K562 (cell line): Measurements from ENCODE around the gene RPS6KL1. TPM values are rescaled to one million over a fixed set of nuclear protein-coding genes. Genes with fewer than 3 reads are reported as not detected.

ENCODE experiments used
- ATAC-seq: fragments of 200-7000 bp; cut with Tn5 transposase; 3 replicates; pipeline ENCODE4 v1.9.1; 2020; ENCODE audit warnings: moderate library complexity
- BruUV-seq: library from RNA; stranded (reverse); fragments of 400-500 nt; replicated peaks from 2 replicates; lab custom pipeline; 2021; lab: Mats Ljungman, UMichigan
- CTCF ChIA-PET: fragments of 300-600 bp; formaldehyde crosslinking; extraction: SDS; loops from one replicate; lab custom pipeline; 2021; ENCODE audit warnings: low intra/inter-chr PET ratio; lab: Yijun Ruan, JAX
- POLR2A ChIA-PET: fragments of 300-600, 350-650 bp; sonication (Branson Sonifier 250); formaldehyde crosslinking; extraction: SDS; loops from one replicate; lab custom pipeline; 2021; ENCODE audit warnings: antibody characterized with exemption, inconsistent platforms; lab: Yijun Ruan, JAX
- DNase-seq, 4 experiments: peaks; one replicate each; pipeline versions ENCODE4 v3.0.0 to v3.0.0-alpha.2; 2011 to 2018; ENCODE audit warnings: low spot score in 3 of 4, mixed read lengths in 3 of 4; ENCODE audit errors: extremely low read depth in 1 of 4
- FAIRE-seq: peaks from 2 replicates; lab custom pipeline; 2011; peaks lifted over from hg19 to GRCh38; lab: Jason Lieb, UNC
- H2AFZ ChIP-seq: 2 replicates; pipeline ENCODE4 v1.6.0; 2011; ENCODE audit warnings: low read depth, low read length, control low read depth, inconsistent platforms
- H3K27ac ChIP-seq: fragments of 200-600 bp; 3 replicates; pipeline ENCODE4 v1.8.0; 2011; ENCODE audit warnings: low read depth, mild to moderate bottlenecking, control low read depth, inconsistent platforms, low read length, moderate library complexity, mixed read lengths; ENCODE audit errors: extremely low read depth
- H3K27me3 ChIP-seq, 2 experiments: fragments of 300-600 bp in 1 of 2; 2 replicates in 1 of 2; 3 replicates in 1 of 2; pipeline versions ENCODE4 v1.6.0 to v1.8.0; 2011; ENCODE audit warnings: inconsistent platforms in 2 of 2, low read length in 2 of 2, mild to moderate bottlenecking in 1 of 2, mixed read lengths in 1 of 2, moderate library complexity in 1 of 2; ENCODE audit not compliant: control insufficient read depth in 2 of 2, insufficient read depth in 2 of 2
- H3K36me3 ChIP-seq: fragments of 300-600 bp; 3 replicates; pipeline ENCODE4 v1.8.0; 2011; ENCODE audit warnings: mild to moderate bottlenecking, low read length, inconsistent platforms; ENCODE audit not compliant: control insufficient read depth, insufficient read depth
- H3K4me1 ChIP-seq, 2 experiments: fragments of 200-600 bp in 1 of 2; replicated peaks in 1 of 2; 2 replicates in 1 of 2; 3 replicates in 1 of 2; pipeline versions ENCODE4 v1.5.1 to v1.8.0; 2011; ENCODE audit warnings: inconsistent platforms in 2 of 2, low read length in 2 of 2, mild to moderate bottlenecking in 1 of 2, mixed read lengths in 1 of 2, moderate library complexity in 1 of 2; ENCODE audit not compliant: control insufficient read depth in 2 of 2, insufficient read depth in 2 of 2
- H3K4me2 ChIP-seq: 2 replicates; pipeline ENCODE4 v1.6.1; 2011; ENCODE audit warnings: low read length, control low read depth, inconsistent platforms, mixed read lengths; ENCODE audit not compliant: insufficient read depth
- H3K4me3 ChIP-seq: fragments of 200-600 bp; sonication (generic), shearing (Covaris generic); 2 replicates; pipeline ENCODE4 v1.5.1; 2016; ENCODE audit warnings: control low read depth, inconsistent platforms
- H3K79me2 ChIP-seq: fragments of 200-600 bp; 3 replicates; pipeline ENCODE4 v1.8.0; 2011; ENCODE audit warnings: low read length, inconsistent platforms; ENCODE audit not compliant: control insufficient read depth, insufficient read depth
- H3K9ac ChIP-seq, 2 experiments: 2 replicates each; pipeline versions ENCODE4 v1.6.0 to v1.6.1; 2011; ENCODE audit warnings: low read depth in 2 of 2, low read length in 2 of 2, control low read depth in 1 of 2, inconsistent platforms in 1 of 2, mild to moderate bottlenecking in 1 of 2, mixed read lengths in 1 of 2; ENCODE audit not compliant: insufficient read depth in 1 of 2
- H3K9me1 ChIP-seq: one replicate; pipeline ENCODE4 v1.6.0; 2011; ENCODE audit warnings: inconsistent platforms, mild to moderate bottlenecking, low read length, moderate library complexity; ENCODE audit not compliant: control insufficient read depth, insufficient read depth
- H3K9me3 ChIP-seq: replicated peaks from 2 replicates; pipeline ENCODE4 v1.5.1; 2011; ENCODE audit warnings: low read depth, low read length, inconsistent platforms; ENCODE audit not compliant: control insufficient read depth, insufficient read depth
- H4K20me1 ChIP-seq: replicated peaks from 2 replicates; pipeline ENCODE4 v1.6.1; 2011; ENCODE audit warnings: low read length, inconsistent platforms, mixed read lengths; ENCODE audit not compliant: control insufficient read depth, insufficient read depth
- CEBPB ChIP-seq: fragments of 450-650 bp; IDR thresholded peaks from 2 replicates; pipeline ENCODE4 v1.6.1; 2016; ENCODE audit warnings: missing genetic modification characterization, missing compliant biosample characterization
- CHD1 ChIP-seq: fragments of 200-600 bp; sonication (generic); IDR thresholded peaks from one replicate; pipeline ENCODE4 v1.6.1; 2012; ENCODE audit warnings: mild to moderate bottlenecking, moderate library complexity, low read length, inconsistent platforms
- CREB5 ChIP-seq: fragments of 250-450 bp; sonication (Bioruptor Pico); IDR thresholded peaks from 2 replicates; pipeline ENCODE4 v1.5.0; 2020; ENCODE audit warnings: mild to moderate bottlenecking
- ELF2 ChIP-seq: fragments of 250-450 bp; sonication (Bioruptor Pico); IDR thresholded peaks from 2 replicates; pipeline ENCODE4 v1.5.0; 2021; ENCODE audit warnings: mild to moderate bottlenecking
- HCFC1 ChIP-seq: IDR thresholded peaks from 2 replicates; pipeline ENCODE4 v1.6.1; 2012; ENCODE audit warnings: low read depth, low read length, improper control_type of control experiment
- HMBOX1 ChIP-seq: sonication (generic); IDR thresholded peaks from 2 replicates; pipeline ENCODE4 v1.6.1; 2016
- IRF9 ChIP-seq: fragments of 450-650 bp; IDR thresholded peaks from 2 replicates; pipeline ENCODE4 v1.6.1; 2016; ENCODE audit warnings: missing biosample characterization, missing genetic modification characterization
- PKNOX1 ChIP-seq: fragments of 450-650 bp; IDR thresholded peaks from 2 replicates; pipeline ENCODE4 v1.6.1; 2016
- WGBS: fragments of 100-300 bp; shearing (Covaris generic); methylation state at CpG from one replicate; pipeline ENCODE4 v1.1.6; 2016; ENCODE audit warnings: low coverage, mixed read lengths; ENCODE audit not compliant: insufficient coverage; ENCODE audit errors: missing lambda C conversion rate; 5-methylcytosine and 5-hydroxymethylcytosine counted together
- in situ Hi-C: fragments of 300-500 bp; cut with MboI; formaldehyde crosslinking; loops from 4 replicates; pipeline ENCODE4 v1.15.0; 2018; ENCODE audit warnings: inconsistent platforms, mixed read lengths
- intact Hi-C: fragments of 100-400 bp; cut with micrococcal nuclease; formaldehyde crosslinking; loops from 2 replicates; pipeline ENCODE4 v1.14.2; 2022
- polyA plus RNA-seq, 8 experiments: library from polyadenylated mRNA; depleted of rRNA in 4 of 8; stranded (reverse) in 5 of 8; unstranded in 3 of 8; fragments of >200 nt; fragmentation: Nextera tagmentation in 2 of 8; fragmentation: Illumina TruSeq in 1 of 8; extraction: Ambion mirVana in 2 of 8; extraction: Trizol in 1 of 8; gene quantifications; 2 replicates each; pipeline versions ENCODE4 v1.2.1 to v1.2.3, GENCODE V29; 2011 to 2014; ENCODE audit warnings: inconsistent platforms in 1 of 8, missing spikeins in 1 of 8
- total RNA-seq, 7 experiments: library from RNA; depleted of rRNA in 6 of 7; stranded (reverse); fragments of >200 nt in 6 of 7; fragmentation: Illumina TruSeq in 2 of 7; extraction: Trizol in 2 of 7; gene quantifications; 2 replicates each; pipeline versions ENCODE4 v1.2.1 to v1.2.3, GENCODE V29; 2011 to 2021; ENCODE audit warnings: low replicate concordance in 1 of 7

The RPS6KL1 gene
- total and polyA plus RNA-seq, 9 of the 15 experiments (the other 6 are each of a cell fraction or from before 2014, with no cell fraction given): 0.91 to 15.5 (median 8.1) TPM

- TF ChIP-seq PKNOX1 (peak; percentile 87), CHD1 (no peak), ELF2 (no peak), HCFC1 (no peak), CREB5 (no peak)
These were observed 34.6 kb downstream of the RPS6KL1 start (continued) for GRCh38 chr14:74888164-74889158.

- BruUV-seq: no TSS peak
- H3K27ac ChIP-seq: no peak overlapping the region
- ATAC-seq (no peak), DNase-seq (no peak), FAIRE-seq (no peak)
- peaks cover 2% of the 10 kb centered on the region for H3K9me1 ChIP-seq
- H3K79me2 ChIP-seq: peaks cover 64% of the 10 kb centered on the region
- H3K27me3 ChIP-seq: no peaks in the 10 kb centered on the region
- H2AFZ ChIP-seq: no peak overlapping the region
- POLR2A ChIA-PET: interaction anchor here (0.8 kb wide), 1 partner anchor 22 kb away, joined by 3 read pairs; no protein-coding TSS in a partner anchor
- peaks cover 54% of the 10 kb centered on the region for H3K36me3 ChIP-seq
- H3K4me3 ChIP-seq: no peak overlapping the region
- H3K4me1 ChIP-seq: peaks cover 24 to 32% of the 10 kb centered on the region in 2 experiments
- no peaks in the 10 kb centered on the region for H3K9me3 ChIP-seq
- CTCF ChIA-PET: no interaction called here
- in situ Hi-C loops (no loop called here), intact Hi-C loops (no loop called here)
- no peak overlapping the region for H3K4me2 ChIP-seq
- TF ChIP-seq HMBOX1 (peak; percentile 21; the same call in 1 of the 2 replicates), IRF9 (tag) (no peak), CEBPB (tag) (peak; percentile 15; the same call in 1 of the 2 replicates)
- WGBS: 93% methylated on average over 1 of the region's 3 CpGs
- H3K9ac ChIP-seq: no peak overlapping the region
- peaks cover 50% of the 10 kb centered on the region for H4K20me1 ChIP-seq
These were observed 37.1 kb downstream of the RPS6KL1 start for GRCh38 chr14:74886001-74886400.
